IMR-90 (cell line): Measurements from ENCODE around the gene LYRM9. TPM values are rescaled to one million over a fixed set of nuclear protein-coding genes. Genes with fewer than 3 reads are reported as not detected.

Source experiments
- ATAC-seq: fragments of 200-7000 bp; cut with Tn5 transposase; 2 replicates; pipeline ENCODE4 v1.9.1; 2020; ENCODE audit warnings: low read depth, mild to moderate bottlenecking, moderate library complexity
- BruUV-seq: library from RNA; stranded (reverse); fragments of 400-500 nt; replicated peaks from 2 replicates; lab custom pipeline; 2021; lab: Mats Ljungman, UMichigan
- CTCF ChIA-PET: fragments of 300-600 bp; formaldehyde crosslinking; extraction: SDS; loops from one replicate; lab custom pipeline; 2021; ENCODE audit warnings: antibody characterized with exemption; lab: Yijun Ruan, JAX
- POLR2A ChIA-PET: fragments of 300-600 bp; sonication (Branson Sonifier 250); formaldehyde crosslinking; loops from one replicate; lab custom pipeline; 2022; ENCODE audit warnings: antibody characterized with exemption; ENCODE audit not compliant: unreplicated experiment; lab: Charles Lee
- DNase-seq: peaks from one replicate; pipeline ENCODE4 v3.0.0; 2013
- H2AFZ ChIP-seq: replicated peaks from 2 replicates; pipeline ENCODE3; 2013; ENCODE audit warnings: low read length, mild to moderate bottlenecking; ENCODE audit not compliant: poor library complexity
- H2AK5ac ChIP-seq: 2 replicates; pipeline ENCODE4 v1.6.1; 2013; ENCODE audit warnings: low read depth, low read length, inconsistent platforms
- H2AK9ac ChIP-seq: replicated peaks from 2 replicates; pipeline ENCODE3; 2013; ENCODE audit warnings: mild to moderate bottlenecking, low read depth, low read length, moderate library complexity; ENCODE audit not compliant: poor library complexity
- H2BK120ac ChIP-seq: 2 replicates; pipeline ENCODE4 v1.6.1; 2013; ENCODE audit warnings: low read depth, low read length, inconsistent platforms
- H2BK15ac ChIP-seq: 3 replicates; pipeline ENCODE4 v1.6.1; 2013; ENCODE audit warnings: low read depth, low read length, inconsistent platforms
- H2BK20ac ChIP-seq: 2 replicates; pipeline ENCODE4 v1.6.1; 2013; ENCODE audit warnings: low read depth, mild to moderate bottlenecking, inconsistent platforms, low read length, moderate library complexity
- H2BK5ac ChIP-seq: 2 replicates; pipeline ENCODE4 v1.6.1; 2013; ENCODE audit warnings: mild to moderate bottlenecking, low read depth, low read length, inconsistent platforms; ENCODE audit not compliant: poor library complexity, severe bottlenecking
- H3K14ac ChIP-seq: replicated peaks from 2 replicates; pipeline ENCODE4 v1.6.1; 2013; ENCODE audit warnings: low read depth, low read length, inconsistent platforms
- H3K18ac ChIP-seq: 2 replicates; pipeline ENCODE4 v1.6.1; 2013; ENCODE audit warnings: low read depth, low read length, control low read depth
- H3K23ac ChIP-seq: 2 replicates; pipeline ENCODE4 v1.6.1; 2013; ENCODE audit warnings: low read depth, low read length, inconsistent platforms
- H3K27ac ChIP-seq: 2 replicates; pipeline ENCODE4 v1.5.1; 2013; ENCODE audit warnings: mild to moderate bottlenecking, control low read depth, low read length; ENCODE audit not compliant: insufficient read depth
- H3K27me3 ChIP-seq: 2 replicates; pipeline ENCODE4 v1.6.1; 2013; ENCODE audit warnings: low read length; ENCODE audit not compliant: control insufficient read depth, insufficient read depth
- H3K36me3 ChIP-seq: 2 replicates; pipeline ENCODE4 v1.6.1; 2013; ENCODE audit warnings: low read length, mixed read lengths; ENCODE audit not compliant: control insufficient read depth, insufficient read depth
- H3K4ac ChIP-seq: 2 replicates; pipeline ENCODE4 v1.6.1; 2013; ENCODE audit warnings: low read depth, low read length, inconsistent platforms
- H3K4me1 ChIP-seq: 2 replicates; pipeline ENCODE4 v1.6.1; 2013; ENCODE audit warnings: low read length, mixed read lengths; ENCODE audit not compliant: control insufficient read depth, insufficient read depth
- H3K4me2 ChIP-seq: 2 replicates; pipeline ENCODE4 v1.6.1; 2013; ENCODE audit warnings: low read depth, mild to moderate bottlenecking, control low read depth, low read length, moderate library complexity
- H3K4me3 ChIP-seq: 2 replicates; pipeline ENCODE4 v1.5.1; 2013; ENCODE audit warnings: low read depth, mild to moderate bottlenecking, control low read depth, low read length, moderate library complexity; ENCODE audit not compliant: insufficient read depth
- H3K56ac ChIP-seq: 2 replicates; pipeline ENCODE4 v1.6.1; 2013; ENCODE audit warnings: low read length, inconsistent platforms; ENCODE audit not compliant: insufficient read depth; ENCODE audit errors: extremely low read depth
- H3K79me1 ChIP-seq, 2 experiments: 2 replicates each; pipeline ENCODE4 v1.6.1; 2013; ENCODE audit warnings: low read length in 2 of 2, inconsistent platforms in 1 of 2, low read depth in 1 of 2
- H3K9ac ChIP-seq: 2 replicates; pipeline ENCODE4 v1.6.1; 2013; ENCODE audit warnings: low read depth, low read length, control low read depth
- H3K9me1 ChIP-seq: 2 replicates; pipeline ENCODE4 v1.6.1; 2013; ENCODE audit warnings: low read length, inconsistent platforms; ENCODE audit not compliant: insufficient read depth
- H3K9me3 ChIP-seq: 2 replicates; pipeline ENCODE4 v1.6.1; 2013; ENCODE audit warnings: low read length; ENCODE audit not compliant: control insufficient read depth, insufficient read depth
- H4K20me1 ChIP-seq: 2 replicates; pipeline ENCODE4 v1.6.1; 2013; ENCODE audit warnings: low read length, inconsistent platforms; ENCODE audit not compliant: insufficient read depth
- H4K5ac ChIP-seq: 2 replicates; pipeline ENCODE4 v1.6.1; 2013; ENCODE audit warnings: mild to moderate bottlenecking, low read depth, low read length, control low read depth
- H4K8ac ChIP-seq, 2 experiments: 2 replicates each; pipeline ENCODE4 v1.6.1; 2013; ENCODE audit warnings: low read depth in 2 of 2, low read length in 2 of 2, control low read depth in 1 of 2, inconsistent platforms in 1 of 2
- H4K91ac ChIP-seq: 2 replicates; pipeline ENCODE4 v1.6.1; 2013; ENCODE audit warnings: low read depth, low read length, inconsistent platforms; ENCODE audit not compliant: insufficient read depth
- CTCF ChIP-seq: conservative IDR thresholded peaks from 2 replicates; pipeline ENCODE4 v1.5.1; 2012; ENCODE audit warnings: mild to moderate bottlenecking, low read depth, low read length, improper control_type of control experiment
- FOS ChIP-seq: fragments of 150-350 bp; IDR thresholded peaks from 2 replicates; pipeline ENCODE4 v1.6.1; 2016; ENCODE audit warnings: low read depth, low read length
- MAFK ChIP-seq: IDR thresholded peaks from 2 replicates; pipeline ENCODE4 v1.6.1; 2012; ENCODE audit warnings: low read depth, low read length, improper control_type of control experiment
- MAZ ChIP-seq: IDR thresholded peaks from 2 replicates; pipeline ENCODE4 v1.6.1; 2012; ENCODE audit warnings: low read depth, mild to moderate bottlenecking, low read length, improper control_type of control experiment, moderate library complexity, borderline replicate concordance
- POLR2A ChIP-seq: IDR thresholded peaks from 2 replicates; pipeline ENCODE4 v1.6.1; 2012; ENCODE audit warnings: mild to moderate bottlenecking, low read depth, low read length
- RFX5 ChIP-seq: IDR thresholded peaks from 2 replicates; pipeline ENCODE4 v1.8.0; 2012; ENCODE audit warnings: low read depth, mild to moderate bottlenecking, low read length, moderate library complexity
- whole genome bisulfite sequencing, 2 experiments: methylation state at CpG; one replicate each; pipeline versions ENCODE4 v1.1.5 to v1.1.7; 2013; ENCODE audit warnings: missing lambda C conversion rate in 2 of 2; ENCODE audit not compliant: insufficient read length in 1 of 2; ENCODE audit errors: extremely low coverage in 2 of 2; 5-methylcytosine and 5-hydroxymethylcytosine counted together
- dilution Hi-C: fragments of 300-500 bp; cut with HindIII; formaldehyde crosslinking; loops from one replicate; pipeline ENCODE4 v1.14.3; 2018; ENCODE audit warnings: low sequenced_read_pairs; ENCODE audit not compliant: unreplicated experiment
- in situ Hi-C: fragments of 300-500 bp; cut with MboI; formaldehyde crosslinking; loops from 3 replicates; pipeline ENCODE4 v1.14.3; 2019; ENCODE audit warnings: low sequenced_read_pairs, inconsistent platforms, mixed read lengths
- intact Hi-C: fragments of 100-400 bp; cut with micrococcal nuclease; formaldehyde crosslinking; loops from 2 replicates; pipeline ENCODE4 v1.10.0; 2022
- polyA plus RNA-seq, 3 experiments: library from polyadenylated mRNA; depleted of rRNA; stranded (reverse); fragments of >200 nt; gene quantifications; 2 replicates each; pipeline ENCODE4 v1.2.3, GENCODE V29; 2012; ENCODE audit warnings: low replicate concordance in 1 of 3
- total RNA-seq: library from RNA; depleted of rRNA; stranded (reverse); fragments of >200 nt; gene quantifications from 2 replicates; pipeline ENCODE4 v1.2.3, GENCODE V29; 2012

Gene LYRM9
- total and polyA plus RNA-seq, 2 of the 4 experiments (the other 2 are of a cell fraction): 3.2 to 4.8 TPM

GRCh38 chr17:27940503-27941428 is 47.6 kb upstream of the LYRM9 start:
- intact Hi-C loops: loop anchor here (10.0 kb wide), 1 partner anchor 64 kb away; no protein-coding TSS in a partner anchor
- Histone ChIP-seq H4K8ac (no peak overlapping the region), H4K20me1 (no peaks in the 10 kb centered on the region), H3K56ac (no peak overlapping the region), H3K18ac (no peak overlapping the region), H4K5ac (no peak overlapping the region), H3K14ac (no peak overlapping the region), H3K4me1 (no peaks in the 10 kb centered on the region), H2BK120ac (no peak overlapping the region), H3K9me3 (no peaks in the 10 kb centered on the region), H3K79me1 (no peaks in the 10 kb centered on the region), H3K4me3 (no peak overlapping the region), H2BK5ac (no peak overlapping the region), H3K36me3 (no peaks in the 10 kb centered on the region), H4K91ac (no peak overlapping the region), H3K4me2 (no peak overlapping the region), H2AK9ac (no peak overlapping the region), H2AFZ (no peak overlapping the region), H2BK15ac (no peak overlapping the region), H3K27ac (no peak overlapping the region), H3K23ac (no peak overlapping the region), H3K27me3 (peaks cover 26% of the 10 kb centered on the region), H3K9ac (no peak overlapping the region), H2BK20ac (no peak overlapping the region), H3K9me1 (no peaks in the 10 kb centered on the region), H2AK5ac (no peak overlapping the region), H3K4ac (no peak overlapping the region)
- DNase-seq: no peak
- ChIA-PET POLR2A (no interaction called here), CTCF (no interaction called here)
- ATAC-seq: no peak
- WGBS, 2 experiments: 39% methylated on average over 3 of the region's 13 CpGs; no CpG with 5 or more reads in 1 of the 2 experiments
- TF ChIP-seq CTCF: no peak
- no peak for TF ChIP-seq FOS
- TF ChIP-seq MAZ: no peak
- no peak for TF ChIP-seq POLR2A
- TF ChIP-seq RFX5: no peak
- no peak for TF ChIP-seq MAFK
- dilution Hi-C loops: no loop called here
- no TSS peak for BruUV-seq
- in situ Hi-C loops: no loop called here
